H1 (cell line): ENCODE results near the gene ARMC6. TPM values are rescaled to one million over a fixed set of nuclear protein-coding genes. Genes with fewer than 3 reads are reported as not detected.

Experiments
- CTCF ChIA-PET: fragments of 300-600 bp; sonication (Branson Sonifier 250); formaldehyde crosslinking; loops from one replicate; lab custom pipeline; 2021; ENCODE audit not compliant: partially characterized antibody; lab: Charles Lee
- POLR2A ChIA-PET: fragments of 300-600 bp; sonication (Branson Sonifier 250); formaldehyde crosslinking; loops from one replicate; lab custom pipeline; 2021; ENCODE audit warnings: inconsistent platforms; ENCODE audit not compliant: partially characterized antibody; lab: Charles Lee
- DNase-seq, 2 experiments: peaks; one replicate each; pipeline versions ENCODE4 v3.0.0 to v3.0.0-alpha.2; 2010 to 2022; ENCODE audit warnings: low spot score in 2 of 2, low read depth in 1 of 2, mixed read lengths in 1 of 2
- FAIRE-seq: peaks from 2 replicates; lab custom pipeline; 2011; peaks lifted over from hg19 to GRCh38; lab: Jason Lieb, UNC
- H2AFZ ChIP-seq: 2 replicates; pipeline ENCODE4 v1.8.1; 2012; ENCODE audit warnings: low read length, inconsistent platforms
- H2AK5ac ChIP-seq: 2 replicates; pipeline ENCODE4 v1.6.1; 2013; ENCODE audit warnings: low read depth, low read length
- H2BK120ac ChIP-seq: replicated peaks from 2 replicates; pipeline ENCODE3; 2013; ENCODE audit warnings: low read depth, low read length, inconsistent platforms
- H2BK12ac ChIP-seq: 2 replicates; pipeline ENCODE4 v1.6.1; 2013; ENCODE audit warnings: low read depth, low read length
- H2BK15ac ChIP-seq: 2 replicates; pipeline ENCODE4 v1.6.1; 2013; ENCODE audit warnings: low read length
- H2BK20ac ChIP-seq: 2 replicates; pipeline ENCODE4 v1.6.1; 2013; ENCODE audit warnings: low read length
- H2BK5ac ChIP-seq: 2 replicates; pipeline ENCODE4 v1.6.1; 2013; ENCODE audit warnings: low read depth, low read length
- H3K14ac ChIP-seq: 2 replicates; pipeline ENCODE4 v1.6.1; 2013; ENCODE audit warnings: inconsistent platforms; ENCODE audit not compliant: insufficient read length
- H3K18ac ChIP-seq: 2 replicates; pipeline ENCODE4 v1.6.1; 2013; ENCODE audit warnings: low read length; ENCODE audit errors: extremely low read depth
- H3K23ac ChIP-seq: 2 replicates; pipeline ENCODE4 v1.6.1; 2013; ENCODE audit warnings: inconsistent platforms; ENCODE audit not compliant: insufficient read length
- H3K23me2 ChIP-seq: 2 replicates; pipeline ENCODE4 v1.6.1; 2013; ENCODE audit warnings: low read depth, low read length
- H3K27ac ChIP-seq: 2 replicates; pipeline ENCODE4 v1.6.1; 2011; ENCODE audit warnings: low read depth, low read length, inconsistent platforms
- H3K27me3 ChIP-seq, 4 experiments: replicated peaks in 1 of 4; 1 replicate in 1 of 4; 2 replicates in 3 of 4; pipeline versions ENCODE4 v1.6.1 to v1.8.1; 2011 to 2013; ENCODE audit warnings: low read length in 3 of 4, mild to moderate bottlenecking in 3 of 4, inconsistent platforms in 2 of 4, mixed read lengths in 2 of 4, moderate library complexity in 1 of 4; ENCODE audit not compliant: control insufficient read depth in 3 of 4, insufficient read depth in 3 of 4; ENCODE audit errors: extremely low read depth in 1 of 4
- H3K36me3 ChIP-seq, 4 experiments: 2 replicates each; pipeline versions ENCODE4 v1.6.1 to v1.8.1; 2011 to 2013; ENCODE audit warnings: mild to moderate bottlenecking in 4 of 4, low read length in 3 of 4, moderate library complexity in 2 of 4, control low read depth in 1 of 4, inconsistent platforms in 1 of 4; ENCODE audit not compliant: insufficient read depth in 4 of 4, control insufficient read depth in 2 of 4
- H3K4ac ChIP-seq: replicated peaks from 2 replicates; pipeline ENCODE3; 2013; ENCODE audit warnings: low read length, low read depth, mixed read lengths, inconsistent platforms; ENCODE audit not compliant: insufficient read length
- H3K4me1 ChIP-seq, 4 experiments: replicated peaks in 1 of 4; 1 replicate in 1 of 4; 2 replicates in 3 of 4; pipeline versions ENCODE4 v1.6.1 to v1.8.1; 2011 to 2013; ENCODE audit warnings: low read length in 3 of 4, inconsistent platforms in 2 of 4, mixed read lengths in 1 of 4; ENCODE audit not compliant: insufficient read depth in 4 of 4, control insufficient read depth in 3 of 4
- H3K4me2 ChIP-seq, 2 experiments: 2 replicates each; pipeline versions ENCODE4 v1.6.1 to v1.8.1; 2011 to 2013; ENCODE audit warnings: low read depth in 2 of 2, low read length in 2 of 2, control low read depth in 1 of 2, inconsistent platforms in 1 of 2, mild to moderate bottlenecking in 1 of 2; ENCODE audit not compliant: insufficient read depth in 1 of 2
- H3K4me3 ChIP-seq, 4 experiments: fragments of 200-600, 300-600 bp in 1 of 4; sonication (generic), shearing (Covaris generic), sonication (Bioruptor Twin) in 1 of 4; 2 replicates each; pipeline versions ENCODE4 v1.5.1 to v1.8.1; 2011 to 2016; ENCODE audit warnings: low read length in 4 of 4, low read depth in 3 of 4, control low read depth in 2 of 4, inconsistent platforms in 2 of 4, mild to moderate bottlenecking in 2 of 4, mixed read lengths in 1 of 4, moderate library complexity in 1 of 4; ENCODE audit not compliant: insufficient read depth in 2 of 4; ENCODE audit errors: extremely low read depth in 1 of 4
- H3K56ac ChIP-seq: replicated peaks from 2 replicates; pipeline ENCODE3; 2013; ENCODE audit warnings: low read depth, mild to moderate bottlenecking, mixed read lengths, low read length, inconsistent platforms; ENCODE audit not compliant: insufficient read length
- H3K79me1 ChIP-seq: 2 replicates; pipeline ENCODE4 v1.6.1; 2013; ENCODE audit warnings: low read depth, low read length, control low read depth
- H3K79me2 ChIP-seq, 2 experiments: 2 replicates each; pipeline versions ENCODE4 v1.6.1 to v1.8.1; 2012 to 2013; ENCODE audit warnings: low read length in 2 of 2, mild to moderate bottlenecking in 2 of 2, inconsistent platforms in 1 of 2; ENCODE audit not compliant: insufficient read depth in 2 of 2, control insufficient read depth in 1 of 2
- H3K9ac ChIP-seq, 4 experiments: replicated peaks in 1 of 4; 1 replicate in 1 of 4; 2 replicates in 3 of 4; pipeline versions ENCODE4 v1.6.1 to v1.8.1; 2011 to 2013; ENCODE audit warnings: low read depth in 3 of 4, low read length in 3 of 4, control low read depth in 2 of 4, mild to moderate bottlenecking in 2 of 4, moderate library complexity in 2 of 4, inconsistent platforms in 1 of 4; ENCODE audit errors: extremely low read depth in 1 of 4
- H3K9me3 ChIP-seq, 2 experiments: 2 replicates each; pipeline versions ENCODE4 v1.6.1 to v1.8.1; 2012 to 2013; ENCODE audit warnings: mild to moderate bottlenecking in 2 of 2, moderate library complexity in 2 of 2, control low read depth in 1 of 2, inconsistent platforms in 1 of 2, low read depth in 1 of 2, low read length in 1 of 2, mixed read lengths in 1 of 2; ENCODE audit not compliant: insufficient read depth in 2 of 2
- H4K20me1 ChIP-seq, 2 experiments: replicated peaks in 1 of 2; 2 replicates each; pipeline versions ENCODE3 to v1.8.1; 2011 to 2013; ENCODE audit warnings: inconsistent platforms in 2 of 2, low read length in 2 of 2, mild to moderate bottlenecking in 1 of 2; ENCODE audit not compliant: insufficient read depth in 2 of 2, control insufficient read depth in 1 of 2
- H4K5ac ChIP-seq: 2 replicates; pipeline ENCODE4 v1.6.1; 2013; ENCODE audit warnings: low read length, low read depth, mixed read lengths, inconsistent platforms; ENCODE audit not compliant: insufficient read length
- H4K8ac ChIP-seq: 2 replicates; pipeline ENCODE4 v1.8.0; 2013; ENCODE audit warnings: mild to moderate bottlenecking, moderate library complexity, low read length, inconsistent platforms; ENCODE audit not compliant: insufficient read depth; ENCODE audit errors: extremely low read depth
- H4K91ac ChIP-seq: replicated peaks from 2 replicates; pipeline ENCODE3; 2013; ENCODE audit warnings: low read length, mixed read lengths, inconsistent platforms; ENCODE audit not compliant: insufficient read length
- BRCA1 ChIP-seq: IDR thresholded peaks from 2 replicates; pipeline ENCODE4 v1.6.1; 2012; ENCODE audit warnings: low read depth, low read length, improper control_type of control experiment
- CBX5 ChIP-seq: fragments of 300-800, 300-1000 bp; sonication (generic); IDR thresholded peaks from 2 replicates; pipeline ENCODE4 v1.7.1; 2016; ENCODE audit warnings: antibody characterized with exemption, low read length, low read depth
- CHD1 ChIP-seq: IDR thresholded peaks from 2 replicates; pipeline ENCODE4 v1.6.1; 2012; ENCODE audit warnings: low read depth, low read length, improper control_type of control experiment
- CREB1 ChIP-seq: IDR thresholded peaks from 2 replicates; pipeline ENCODE4 v1.6.1; 2012; ENCODE audit warnings: inconsistent platforms
- GABPA ChIP-seq: IDR thresholded peaks from 2 replicates; pipeline ENCODE4 v1.6.1; 2011; ENCODE audit warnings: mild to moderate bottlenecking, low read length, moderate library complexity, borderline replicate concordance; ENCODE audit not compliant: insufficient read depth
- JUND ChIP-seq: IDR thresholded peaks from 2 replicates; pipeline ENCODE4 v1.6.1; 2011; ENCODE audit warnings: mild to moderate bottlenecking, improper control_type of control experiment, low read length
- POU5F1 ChIP-seq: IDR thresholded peaks from 2 replicates; pipeline ENCODE4 v1.6.1; 2011; ENCODE audit warnings: low read depth, mild to moderate bottlenecking, low read length, moderate library complexity
- RNF2 ChIP-seq: fragments of 200-900, 300-1000 bp; sonication (generic); IDR thresholded peaks from 2 replicates; pipeline ENCODE4 v1.7.1; 2016; ENCODE audit warnings: borderline replicate concordance, low read depth, mild to moderate bottlenecking, antibody characterized with exemption, low read length; ENCODE audit not compliant: poor library complexity, severe bottlenecking; ENCODE audit errors: missing control alignments
- SAP30 ChIP-seq: fragments of 300-600 bp; sonication (generic); IDR thresholded peaks from 2 replicates; pipeline ENCODE4 v1.7.1; 2012; ENCODE audit warnings: low read length, moderate library complexity, mild to moderate bottlenecking, inconsistent platforms; ENCODE audit not compliant: insufficient read depth, insufficient replicate concordance
- SIX5 ChIP-seq: IDR thresholded peaks from 2 replicates; pipeline ENCODE4 v1.6.1; 2011; ENCODE audit warnings: mild to moderate bottlenecking, low read depth, low read length
- SP4 ChIP-seq: IDR thresholded peaks from 2 replicates; pipeline ENCODE4 v1.6.1; 2012; ENCODE audit warnings: low read length, inconsistent platforms
- SUZ12 ChIP-seq: fragments of 200-600 bp; sonication (generic); IDR thresholded peaks from 2 replicates; pipeline ENCODE4 v1.6.1; 2012; ENCODE audit warnings: mild to moderate bottlenecking, inconsistent platforms, low read length, moderate library complexity, mixed read lengths
- TAF1 ChIP-seq: IDR thresholded peaks from 2 replicates; pipeline ENCODE4 v1.6.1; 2011; ENCODE audit warnings: mild to moderate bottlenecking, low read depth, low read length
- TEAD4 ChIP-seq: IDR thresholded peaks from 2 replicates; pipeline ENCODE4 v1.6.1; 2012; ENCODE audit warnings: low read depth, low read length, inconsistent platforms, mixed read lengths
- ZNF274 ChIP-seq: IDR thresholded peaks from 2 replicates; pipeline ENCODE4 v1.7.0; 2012; ENCODE audit warnings: low read length, borderline replicate concordance; ENCODE audit errors: extremely low read depth
- WGBS, 2 experiments: shearing (Covaris generic) in 1 of 2; methylation state at CpG; one replicate each; pipeline versions ENCODE4 v1.1.6 to v1.1.7; 2013 to 2015; ENCODE audit warnings: low lambda C conversion rate in 2 of 2, mixed read lengths in 2 of 2, inconsistent platforms in 1 of 2, low coverage in 1 of 2, missing lambda C conversion rate in 1 of 2; ENCODE audit not compliant: insufficient replicate concordance in 2 of 2, insufficient coverage in 1 of 2, insufficient read length in 1 of 2; ENCODE audit errors: extremely low coverage in 1 of 2, missing lambda C conversion rate in 1 of 2; 5-methylcytosine and 5-hydroxymethylcytosine counted together
- polyA plus RNA-seq, 7 experiments: library from polyadenylated mRNA; depleted of rRNA in 3 of 7; stranded (reverse) in 5 of 7; unstranded in 2 of 7; fragments of >200 nt in 5 of 7; fragments of 200-250 nt in 2 of 7; gene quantifications; 1 replicate in 5 of 7; 2 replicates in 1 of 7; 4 replicates in 1 of 7; pipeline versions ENCODE4 v1.2.1 to v1.2.3, GENCODE V29; 2011 to 2013; ENCODE audit warnings: missing spikeins in 2 of 7, mixed read lengths in 2 of 7
- total RNA-seq: library from RNA; stranded (reverse); fragmentation: NEBNext Ultra II Directional; extraction: Animal tissue kit (Norgen Biotek cat#: 25700); gene quantifications from 2 replicates; pipeline ENCODE4 v1.2.1, GENCODE V29; 2021

Gene ARMC6
- total and polyA plus RNA-seq, 2 of the 8 experiments (the other 6 are each of a cell fraction or from before 2014, with no cell fraction given): 67.1 to 68.3 TPM

GRCh38 chr19:19052921-19053320 lies 19.5 kb downstream of the ARMC6 start:
- Histone ChIP-seq H3K14ac (no peak overlapping the region), H2AFZ (no peak overlapping the region), H4K8ac (no peak overlapping the region), H4K5ac (no peak overlapping the region), H3K79me1 (peaks cover 4% of the 10 kb centered on the region; the same call in 1 of the 2 replicates), H3K23ac (no peak overlapping the region), H3K4me3 (no peak overlapping the region), H3K56ac (no peak overlapping the region), H3K18ac (no peak overlapping the region), H2BK15ac (no peak overlapping the region), H3K27ac (no peak overlapping the region), H3K9me3 (no peaks in the 10 kb centered on the region), H3K36me3 (peaks cover 24 to 49% (median 44%) of the 10 kb centered on the region in 4 experiments), H3K4ac (no peak overlapping the region), H3K9ac (no peak overlapping the region), H3K4me2 (no peak overlapping the region), H3K79me2 (no peaks in the 10 kb centered on the region), H2BK20ac (no peak overlapping the region), H2BK5ac (no peak overlapping the region), H3K27me3 (no peaks in the 10 kb centered on the region; a peak in 1 of 7 replicates), H4K20me1 (peaks cover 13 to 31% of the 10 kb centered on the region in 2 experiments), H2BK120ac (no peak overlapping the region), H2BK12ac (no peak overlapping the region), H4K91ac (no peak overlapping the region), H3K23me2 (no peaks in the 10 kb centered on the region)
- 92% methylated on average over 1 of the region's 1 CpG; no CpG with 5 or more reads in 1 of the 2 experiments for WGBS, 2 experiments
- ChIA-PET CTCF (interaction anchor here (0.7 to 6.8 kb wide), 21 partner anchors 8 to 168 kb away, joined by 3 to 58 read pairs (median 11); no protein-coding TSS in a partner anchor), POLR2A (interaction anchor here (0.7 to 2.9 kb wide), 3 partner anchors 10 to 58 kb away, joined by 3 to 14 read pairs (median 3); partner anchors contain the start of gene SLC25A42)
- FAIRE-seq (no peak), DNase-seq (no peak)
- TF ChIP-seq JUND: no peak
- no peak for TF ChIP-seq ZNF274
- no peak for TF ChIP-seq GABPA
- TF ChIP-seq SUZ12: no peak
- TF ChIP-seq RNF2: no peak
- no peak for TF ChIP-seq POU5F1
- no peak for TF ChIP-seq TEAD4
- no peak for TF ChIP-seq CBX5
- TF ChIP-seq TAF1: no peak
- TF ChIP-seq CHD1: no peak
- TF ChIP-seq SP4: no peak
- TF ChIP-seq SIX5: no peak
- no peak for TF ChIP-seq SAP30
- no peak for TF ChIP-seq CREB1
- TF ChIP-seq BRCA1: no peak
- TF ChIP-seq, all 59 proteins: peak for 0
- no peaks in the 10 kb centered on the region for H3K4me1 ChIP-seq
- H2AK5ac ChIP-seq: no peak overlapping the region
